Naive B cell (primary cell): ENCODE data around the gene CARTPT. TPM values are rescaled to one million over a fixed set of nuclear protein-coding genes. Genes with fewer than 3 reads are reported as not detected.

ENCODE experiments used
- ATAC-seq, 2 donors: fragments of 150-1000 bp; cut with Tn5 transposase; 2 replicates each; pipeline ENCODE4 v1.10.0; 2021; ENCODE audit warnings: low read depth in 2 of 2, mild to moderate bottlenecking in 2 of 2, moderate library complexity in 2 of 2
- DNase-seq: peaks from one replicate; pipeline ENCODE4 v3.0.0; 2022
- H3K27ac Mint-ChIP-seq, 6 donors: one replicate each; pipeline ENCODE4 v1.8.0; 2020 to 2022; ENCODE audit warnings: mild to moderate bottlenecking in 6 of 6, mixed read lengths in 6 of 6, moderate library complexity in 5 of 6, inconsistent platforms in 2 of 6
- H3K27me3 Mint-ChIP-seq, 3 donors: one replicate each; pipeline ENCODE4 v1.8.0; 2021 to 2022; ENCODE audit warnings: mixed read lengths in 3 of 3, mild to moderate bottlenecking in 1 of 3
- H3K36me3 Mint-ChIP-seq, 2 donors: one replicate each; pipeline ENCODE4 v1.8.0; 2020 to 2022; ENCODE audit warnings: mixed read lengths in 2 of 2, inconsistent platforms in 1 of 2, mild to moderate bottlenecking in 1 of 2
- H3K4me1 Mint-ChIP-seq, 3 donors: one replicate each; pipeline ENCODE4 v1.8.0; 2020 to 2022; ENCODE audit warnings: mixed read lengths in 3 of 3, inconsistent platforms in 1 of 3, mild to moderate bottlenecking in 1 of 3, moderate library complexity in 1 of 3
- H3K4me3 Mint-ChIP-seq, 8 donors: one replicate each; pipeline ENCODE4 v1.8.0; 2020 to 2022; ENCODE audit warnings: mild to moderate bottlenecking in 8 of 8, mixed read lengths in 8 of 8, moderate library complexity in 8 of 8, inconsistent platforms in 2 of 8
- H3K9me3 Mint-ChIP-seq, 7 donors: one replicate each; pipeline ENCODE4 v1.8.0; 2020 to 2022; ENCODE audit warnings: mixed read lengths in 7 of 7, mild to moderate bottlenecking in 5 of 7, inconsistent platforms in 2 of 7, moderate library complexity in 1 of 7
- polyA plus RNA-seq, 6 donors: library from polyadenylated mRNA; unstranded; fragments of 300-500 nt; fragmentation: Illumina TruSeq; gene quantifications; one replicate each; pipeline ENCODE4 v1.2.3, GENCODE V29; 2021; ENCODE audit warnings: low read depth in 6 of 6

Gene CARTPT
- polyA plus RNA-seq, 6 donors from 2014 or later: not detected

DNA sequence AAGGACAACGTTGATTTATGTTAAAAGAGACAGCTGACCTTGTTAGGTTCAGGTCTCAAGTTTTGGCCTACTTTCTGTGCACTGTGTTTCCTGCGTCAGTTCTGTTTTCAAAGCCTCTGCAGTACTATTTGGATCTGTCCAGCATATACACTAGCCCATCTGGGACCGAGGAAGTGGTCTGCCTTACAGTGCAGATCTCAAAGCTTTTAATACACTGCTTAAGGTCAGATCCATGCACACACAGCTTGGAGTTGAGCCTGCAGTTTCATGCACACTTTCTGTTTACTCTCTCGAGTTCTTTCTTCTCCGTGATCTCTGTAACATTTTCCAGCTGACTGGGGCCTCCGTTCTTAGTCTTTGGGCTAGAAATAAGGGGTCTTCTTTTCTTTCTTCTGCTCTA, 24.1 kb downstream of the CARTPT start:
- DNase-seq (no peak), ATAC-seq (no peak)
- H3K36me3 Mint-ChIP-seq: no peaks in the 10 kb centered on the region
- no peak overlapping the region for H3K4me3 Mint-ChIP-seq
- no peaks in the 10 kb centered on the region for H3K4me1 Mint-ChIP-seq
- peaks cover 2 to 14% (median 4%) of the 10 kb centered on the region in 7 donors for H3K9me3 Mint-ChIP-seq
- H3K27ac Mint-ChIP-seq: no peak overlapping the region
- peaks cover 6 to 17% (median 15%) of the 10 kb centered on the region in 3 donors for H3K27me3 Mint-ChIP-seq

DNA sequence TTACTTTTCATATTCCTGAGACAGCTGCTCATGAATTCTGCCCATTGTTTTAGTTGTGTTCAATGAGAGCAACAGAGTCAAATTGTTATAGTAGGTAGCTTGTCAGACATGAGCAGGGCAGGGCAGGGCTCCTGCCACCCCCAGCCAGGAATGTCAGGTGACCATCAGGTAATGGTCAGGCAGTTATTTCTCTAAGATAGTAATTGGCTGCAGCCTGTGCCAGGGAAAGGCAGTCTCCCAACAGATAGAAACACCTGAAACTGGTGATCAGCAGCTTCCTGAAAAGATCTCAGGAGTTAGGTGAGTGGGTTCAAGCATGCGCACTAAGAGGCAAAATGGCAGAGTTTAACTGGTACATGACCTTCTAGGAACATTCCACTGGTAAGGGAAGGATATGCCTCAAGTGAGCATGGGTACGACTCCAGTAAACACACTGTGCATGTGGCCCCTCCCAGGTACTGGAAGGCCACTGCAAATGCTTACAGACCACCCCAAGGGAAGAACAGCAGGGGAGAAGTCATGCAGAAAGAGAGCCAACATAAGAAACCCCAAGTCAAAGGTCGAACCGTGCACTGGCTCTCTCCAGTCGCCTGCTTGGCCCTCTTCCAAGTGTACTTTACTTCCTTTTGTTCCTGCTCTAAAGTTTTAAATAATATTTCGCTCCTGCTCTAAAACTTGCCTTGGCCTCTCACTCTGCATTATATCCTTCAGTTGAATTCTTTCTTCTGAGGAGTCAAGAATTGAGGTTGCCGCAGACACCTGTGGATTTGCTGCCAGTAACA, 25.1 kb downstream of the CARTPT start:
- Mint-ChIP-seq H3K27me3 (peaks cover 6 to 17% (median 15%) of the 10 kb centered on the region in 3 donors), H3K4me1 (no peaks in the 10 kb centered on the region), H3K9me3 (peaks cover 2 to 14% (median 4%) of the 10 kb centered on the region in 7 donors), H3K27ac (no peak overlapping the region), H3K36me3 (no peaks in the 10 kb centered on the region), H3K4me3 (no peak overlapping the region)
- ATAC-seq: no peak
- no peak for DNase-seq

DNA sequence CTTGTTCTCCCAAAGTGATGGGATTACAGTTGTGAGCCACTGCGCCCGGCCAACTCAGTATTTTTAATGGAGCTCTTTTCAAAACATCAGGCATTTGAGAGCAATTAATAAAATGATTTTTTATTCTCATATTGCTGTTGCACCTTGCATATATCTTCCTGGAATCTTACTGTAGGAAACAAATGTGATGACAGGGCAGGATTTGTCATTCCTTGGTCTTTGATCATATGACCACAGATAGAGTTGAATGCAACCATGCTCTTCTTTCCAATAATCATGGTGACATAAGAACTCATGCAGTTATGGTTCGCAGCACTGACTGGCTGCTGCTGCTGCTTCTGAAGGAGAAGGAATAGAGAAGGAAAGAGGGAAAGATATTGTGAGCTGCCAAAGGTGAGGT, 28.1 kb downstream of the CARTPT start:
- H3K27me3 Mint-ChIP-seq: peaks cover 14 to 30% (median 21%) of the 10 kb centered on the region in 3 donors
- H3K27ac Mint-ChIP-seq: no peak overlapping the region
- DNase-seq: no peak
- peaks cover 0 to 4% (median 0%) of the 10 kb centered on the region in 7 donors for H3K9me3 Mint-ChIP-seq
- H3K4me1 Mint-ChIP-seq: no peaks in the 10 kb centered on the region
- H3K36me3 Mint-ChIP-seq: no peaks in the 10 kb centered on the region
- no peak for ATAC-seq
- H3K4me3 Mint-ChIP-seq: no peak overlapping the region

DNA sequence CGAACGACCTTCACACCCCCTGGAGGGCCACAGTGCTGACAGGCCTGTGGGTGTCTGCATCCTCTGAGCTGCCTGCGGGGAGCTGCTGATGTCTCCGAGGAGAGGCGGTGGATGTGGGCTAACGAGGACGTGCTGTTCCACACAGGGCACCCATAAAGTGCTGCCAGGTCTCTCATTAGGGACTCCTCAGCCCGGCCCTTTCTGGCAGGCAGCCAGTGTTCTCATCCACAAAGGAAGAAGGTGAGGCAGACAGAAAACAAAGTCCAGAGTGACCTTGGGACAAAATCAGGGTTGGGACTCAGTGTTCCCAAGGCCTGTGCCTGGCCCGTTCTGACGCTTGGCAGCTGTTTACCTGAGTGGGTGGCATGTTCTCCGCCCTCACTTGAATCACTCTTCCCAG, 29.3 kb downstream of the CARTPT start:
- H3K27ac Mint-ChIP-seq: no peak overlapping the region
- H3K9me3 Mint-ChIP-seq: peaks cover 0 to 4% (median 0%) of the 10 kb centered on the region in 7 donors
- DNase-seq (no peak), ATAC-seq (no peak)
- no peaks in the 10 kb centered on the region for H3K4me1 Mint-ChIP-seq
- H3K36me3 Mint-ChIP-seq: no peaks in the 10 kb centered on the region
- H3K27me3 Mint-ChIP-seq: peaks cover 14 to 30% (median 20%) of the 10 kb centered on the region in 3 donors
- no peak overlapping the region for H3K4me3 Mint-ChIP-seq

DNA sequence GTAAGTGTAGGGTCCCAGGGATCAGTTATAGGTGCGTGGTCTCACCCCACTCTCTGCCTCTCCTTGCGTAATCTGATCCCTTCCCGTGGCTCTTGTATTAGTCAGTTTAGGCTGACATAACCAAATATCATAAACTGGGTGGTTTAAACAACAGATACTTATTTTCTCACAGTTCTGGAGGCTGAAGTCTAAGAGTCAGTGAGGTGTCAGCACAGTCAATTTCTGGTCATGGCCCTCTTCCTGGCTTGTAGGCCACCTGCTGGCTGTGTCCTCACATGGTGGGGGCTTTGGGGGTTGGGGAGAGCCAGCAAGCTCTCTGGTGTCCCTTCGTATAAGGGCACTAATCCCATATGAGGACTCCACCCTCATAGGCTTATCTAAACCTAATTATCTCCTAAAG, 32.3 kb downstream of the CARTPT start:
- no peaks in the 10 kb centered on the region for H3K4me1 Mint-ChIP-seq
- H3K27ac Mint-ChIP-seq: no peak overlapping the region
- peaks cover 11 to 26% (median 14%) of the 10 kb centered on the region in 3 donors for H3K27me3 Mint-ChIP-seq
- DNase-seq (no peak), ATAC-seq (no peak)
- no peaks in the 10 kb centered on the region for H3K36me3 Mint-ChIP-seq
- H3K9me3 Mint-ChIP-seq: peaks cover 0 to 4% (median 0%) of the 10 kb centered on the region in 7 donors
- no peak overlapping the region for H3K4me3 Mint-ChIP-seq

DNA sequence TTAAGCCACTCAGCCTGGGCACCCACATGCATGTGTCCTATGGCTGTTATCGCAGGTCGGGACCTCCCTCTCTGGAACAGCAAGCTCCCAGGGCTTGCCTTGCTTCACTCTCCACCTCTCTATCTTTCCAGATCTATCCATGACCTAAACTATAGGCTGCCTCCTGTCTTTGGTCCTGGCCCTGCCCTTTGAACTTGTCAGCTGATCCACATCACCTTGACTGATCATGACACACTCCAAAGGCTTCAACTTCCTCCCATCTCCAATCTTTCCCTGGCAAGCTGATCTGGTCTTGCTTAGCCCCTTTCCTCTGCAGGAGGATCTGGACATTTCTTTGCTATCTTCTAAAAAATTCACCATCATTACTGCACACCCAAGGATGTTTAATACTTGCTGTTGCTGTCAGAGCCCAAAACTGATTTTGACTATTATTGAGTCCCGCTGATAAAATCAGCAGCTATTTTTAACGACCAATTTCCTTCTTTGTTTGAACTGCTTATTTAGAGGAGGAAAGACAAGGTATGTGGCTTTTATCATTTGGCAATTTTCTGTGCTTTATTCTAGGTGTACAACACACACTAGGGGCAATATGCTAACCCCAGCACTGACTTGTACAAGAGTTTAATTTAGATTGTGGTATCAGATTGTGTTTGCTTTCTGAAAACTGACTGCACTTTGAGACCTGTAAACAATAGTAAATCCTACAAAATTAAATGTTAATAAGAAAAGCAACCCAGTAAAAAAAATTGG, 33.5 kb downstream of the CARTPT start:
- Mint-ChIP-seq H3K4me3 (peak overlapping the region in 1 of 8 donors; percentile 63), H3K9me3 (peaks cover 0 to 2% (median 0%) of the 10 kb centered on the region in 7 donors), H3K4me1 (peaks cover 1 to 6% (median 4%) of the 10 kb centered on the region in 3 donors), H3K27ac (no peak overlapping the region), H3K36me3 (no peaks in the 10 kb centered on the region), H3K27me3 (peaks cover 11 to 19% (median 14%) of the 10 kb centered on the region in 3 donors)
- DNase-seq: no peak
- no peak for ATAC-seq

DNA sequence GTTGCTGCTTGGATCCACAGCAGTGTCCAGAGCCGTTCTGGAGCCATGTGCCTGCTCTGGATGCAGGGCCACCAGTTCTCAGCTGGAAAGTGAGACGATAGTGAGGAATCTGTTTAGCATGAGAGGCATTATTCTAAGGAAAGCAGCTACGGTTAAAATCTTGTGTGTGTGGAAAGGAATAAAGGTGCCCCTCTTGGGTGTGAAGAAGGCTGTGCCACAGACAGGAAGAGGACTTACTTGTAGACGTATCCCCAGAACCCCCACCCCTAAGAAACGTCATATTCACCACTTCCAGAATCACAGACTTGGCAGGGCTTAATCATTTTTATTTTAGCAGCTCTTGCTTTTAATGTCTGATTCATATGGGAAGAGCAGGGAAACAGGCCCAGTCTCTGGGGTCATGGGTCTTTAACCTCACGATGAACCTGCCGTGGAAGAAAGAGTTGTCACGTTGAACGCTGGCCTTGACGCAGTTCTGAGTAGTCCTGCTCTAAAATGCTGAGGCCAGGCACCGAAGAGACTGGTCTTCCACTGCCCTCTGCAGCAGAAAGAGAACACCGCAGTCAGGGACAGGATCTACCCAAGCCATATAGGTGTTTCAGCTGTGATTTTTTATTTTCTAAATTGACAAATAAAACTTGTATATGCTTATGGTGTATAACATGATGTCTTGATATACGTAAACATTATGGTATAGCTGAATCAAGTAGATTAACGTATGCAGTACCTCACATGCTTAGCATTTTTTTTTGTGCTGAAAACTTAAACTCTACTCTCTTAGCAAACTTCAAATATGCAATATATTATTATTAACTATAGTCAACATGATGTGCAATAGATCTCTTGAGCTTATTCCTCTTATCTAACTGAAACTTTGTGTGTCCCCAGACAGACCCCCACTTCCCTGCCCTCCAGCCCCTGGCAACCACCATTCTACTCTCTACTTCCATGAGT, 38.8 kb downstream of the CARTPT start:
- Mint-ChIP-seq H3K36me3 (no peaks in the 10 kb centered on the region), H3K9me3 (no peaks in the 10 kb centered on the region), H3K4me3 (peak overlapping the region in 3 of 8 donors; percentile 16 to 69 (median 30)), H3K4me1 (peaks cover 5 to 9% (median 6%) of the 10 kb centered on the region in 3 donors), H3K27ac (peak overlapping the region in 3 of 6 donors; percentile 37 to 73 (median 51)), H3K27me3 (peaks cover 5 to 13% (median 13%) of the 10 kb centered on the region in 3 donors)
- ATAC-seq (peak in 1 of 2 donors; percentile 35), DNase-seq (no peak)

DNA sequence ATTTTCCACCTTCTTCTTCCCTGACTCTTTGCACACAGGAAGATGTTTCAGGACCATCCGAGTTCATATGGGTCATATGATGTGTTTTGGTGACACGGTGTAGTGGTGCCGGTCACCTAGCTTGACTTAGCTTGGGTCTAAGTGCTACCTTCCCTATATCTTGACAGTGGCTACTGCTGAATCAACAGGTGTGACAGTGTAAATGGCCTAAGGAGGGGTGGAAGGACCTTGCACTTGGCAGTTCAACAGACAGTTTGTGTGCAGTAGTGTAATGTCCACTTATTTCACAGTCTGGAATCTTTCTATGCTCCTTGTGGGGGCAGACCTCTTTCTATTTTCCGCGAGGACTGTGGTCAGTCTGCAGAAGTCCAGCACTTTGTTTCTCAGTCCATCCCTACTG, 43.8 kb downstream of the CARTPT start:
- no peak overlapping the region for H3K27ac Mint-ChIP-seq
- H3K4me3 Mint-ChIP-seq: no peak overlapping the region
- peaks cover 10 to 18% (median 13%) of the 10 kb centered on the region in 3 donors for H3K27me3 Mint-ChIP-seq

DNA sequence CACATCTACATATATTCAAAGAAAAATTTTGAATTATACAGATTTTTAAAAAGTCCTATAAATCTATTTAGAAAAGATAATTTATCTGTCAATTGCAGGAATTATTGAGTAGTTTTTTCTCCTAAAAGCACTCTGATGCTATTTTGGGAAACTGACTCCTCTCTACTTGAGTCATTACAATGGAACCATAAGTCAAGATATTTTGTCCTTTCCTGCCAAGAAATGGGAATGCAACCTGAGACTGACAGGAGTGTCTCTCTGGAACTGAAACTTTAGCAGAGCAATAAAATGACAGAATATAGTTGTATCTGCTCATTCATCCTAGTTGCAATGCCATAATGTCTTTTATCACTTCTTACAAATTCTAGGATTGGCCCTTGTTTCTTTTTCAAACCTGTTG, 48.6 kb downstream of the CARTPT start:
- H3K36me3 Mint-ChIP-seq: no peaks in the 10 kb centered on the region
- H3K4me1 Mint-ChIP-seq: peaks cover 0 to 3% (median 0%) of the 10 kb centered on the region in 3 donors
- H3K4me3 Mint-ChIP-seq: no peak overlapping the region

More for the DNA sequence above, 43.8 kb downstream of the CARTPT start:
- ATAC-seq (no peak), DNase-seq (no peak)
- Mint-ChIP-seq H3K9me3 (no peaks in the 10 kb centered on the region), H3K36me3 (no peaks in the 10 kb centered on the region), H3K4me1 (peaks cover 0 to 1% (median 1%) of the 10 kb centered on the region in 3 donors)

DNA sequence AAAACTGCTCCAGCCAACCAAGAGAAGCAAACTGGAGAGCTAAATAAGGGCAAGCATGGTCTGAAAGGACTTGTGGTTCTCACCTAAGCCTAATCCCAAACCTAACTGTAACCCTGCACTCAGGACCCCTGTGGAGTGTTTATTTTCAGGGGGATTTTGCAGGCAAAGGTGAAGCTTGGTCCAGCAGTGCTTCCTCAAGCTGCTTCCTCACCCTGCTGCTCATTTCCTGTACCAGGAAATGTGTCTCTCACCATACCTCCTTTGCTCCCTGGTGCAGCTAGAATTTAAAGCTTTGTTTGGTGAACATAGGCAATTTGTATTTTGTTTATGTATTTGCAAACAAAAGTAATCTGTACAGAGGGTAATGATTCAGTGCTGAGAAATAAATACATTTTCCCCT, 50.2 kb downstream of the CARTPT start:
- DNase-seq: no peak
- H3K36me3 Mint-ChIP-seq: no peaks in the 10 kb centered on the region
- peaks cover 4 to 12% (median 11%) of the 10 kb centered on the region in 3 donors for H3K27me3 Mint-ChIP-seq
- H3K4me3 Mint-ChIP-seq: no peak overlapping the region
- no peak overlapping the region for H3K27ac Mint-ChIP-seq
- ATAC-seq: no peak
- H3K9me3 Mint-ChIP-seq: no peaks in the 10 kb centered on the region
- H3K4me1 Mint-ChIP-seq: peaks cover 0 to 3% (median 0%) of the 10 kb centered on the region in 3 donors

More for the DNA sequence above, 48.6 kb downstream of the CARTPT start:
- Mint-ChIP-seq H3K9me3 (no peaks in the 10 kb centered on the region), H3K27ac (no peak overlapping the region), H3K27me3 (peaks cover 5 to 12% (median 8%) of the 10 kb centered on the region in 3 donors)
- no peak for DNase-seq
- ATAC-seq: no peak

DNA sequence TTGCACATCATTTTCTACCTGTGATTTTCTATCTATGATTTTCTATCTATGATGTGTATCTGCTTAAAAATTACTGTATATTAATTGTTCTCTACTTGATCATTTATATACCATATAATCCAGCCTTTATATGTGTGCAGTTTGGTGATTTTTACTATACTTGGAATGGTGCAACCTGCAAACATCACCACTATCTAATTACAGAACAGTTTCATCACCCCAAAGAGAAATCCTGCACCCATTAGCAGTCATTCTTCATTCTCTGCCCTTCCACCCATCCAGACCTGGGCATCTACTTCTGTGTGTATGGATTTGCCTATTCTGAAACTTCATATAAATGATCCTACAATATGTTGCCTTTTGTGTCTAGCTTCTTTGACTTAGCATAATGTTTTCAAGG, 51.3 kb downstream of the CARTPT start:
- H3K4me3 Mint-ChIP-seq: peak overlapping the region in 1 of 8 donors; percentile 37

More for the DNA sequence above, 51.3 kb downstream of the CARTPT start:
- Mint-ChIP-seq H3K36me3 (no peaks in the 10 kb centered on the region), H3K9me3 (no peaks in the 10 kb centered on the region), H3K27me3 (peaks cover 0 to 12% (median 11%) of the 10 kb centered on the region in 3 donors), H3K27ac (no peak overlapping the region), H3K4me1 (peaks cover 0 to 3% (median 0%) of the 10 kb centered on the region in 3 donors)
- no peak for DNase-seq
- ATAC-seq: no peak
